KMS-11 (cell line): ENCODE results near the gene GIMAP7.

ENCODE experiments used
- H2AFZ ChIP-seq: fragments of 200-600 bp; sonication (generic); 2 replicates; pipeline ENCODE4 v1.6.1; 2016; ENCODE audit warnings: antibody characterized with exemption, mixed run types, low read depth
- H3K27ac ChIP-seq: fragments of 200-600 bp; sonication (generic); 2 replicates; pipeline ENCODE4 v1.6.1; 2016; ENCODE audit warnings: mild to moderate bottlenecking, mixed run types
- H3K27me3 ChIP-seq: fragments of 200-600 bp; sonication (generic); 2 replicates; pipeline ENCODE4 v1.6.1; 2017; ENCODE audit warnings: mild to moderate bottlenecking, low read depth, mixed run types, moderate library complexity; ENCODE audit not compliant: insufficient read depth
- H3K36me3 ChIP-seq: fragments of 200-600 bp; sonication (generic); 2 replicates; pipeline ENCODE4 v1.6.1; 2017; ENCODE audit warnings: mild to moderate bottlenecking, mixed run types; ENCODE audit not compliant: insufficient read depth
- H3K4me1 ChIP-seq: fragments of 200-600 bp; sonication (generic); 2 replicates; pipeline ENCODE4 v1.6.1; 2016; ENCODE audit warnings: mild to moderate bottlenecking, low read depth, mixed run types; ENCODE audit not compliant: poor library complexity, severe bottlenecking
- H3K4me2 ChIP-seq: fragments of 200-600 bp; sonication (generic); 2 replicates; pipeline ENCODE4 v1.7.0; 2016; ENCODE audit warnings: mild to moderate bottlenecking, mixed run types
- H3K4me3 ChIP-seq: fragments of 200-600 bp; sonication (generic); IDR thresholded peaks from 2 replicates; pipeline ENCODE4 v1.6.1; 2017; ENCODE audit warnings: low read depth, low read length, mixed read lengths; ENCODE audit not compliant: insufficient read depth
- H3K79me2 ChIP-seq: fragments of 200-600 bp; sonication (generic); 2 replicates; pipeline ENCODE4 v1.6.1; 2016; ENCODE audit warnings: low read depth, mixed run types; ENCODE audit not compliant: insufficient read depth
- H3K9ac ChIP-seq: fragments of 200-600 bp; sonication (generic); 2 replicates; pipeline ENCODE4 v1.6.1; 2016; ENCODE audit warnings: mild to moderate bottlenecking, mixed run types
- H4K20me1 ChIP-seq: fragments of 200-600 bp; sonication (generic); 2 replicates; pipeline ENCODE4 v1.6.1; 2016; ENCODE audit warnings: mild to moderate bottlenecking, mixed run types; ENCODE audit not compliant: insufficient read depth
- TF ChIP-seq, protein P1 (sequence below): fragments of 200-600 bp; sonication (generic); conservative IDR thresholded peaks from 2 replicates; pipeline ENCODE4 v1.6.1; 2017; ENCODE audit warnings: low read depth, mild to moderate bottlenecking, antibody characterized with exemption, low read length, moderate library complexity, mixed read lengths

The GIMAP7 gene

GRCh38 chr7:150564566-150564965 lies 49.9 kb downstream of the GIMAP7 start:
- TF ChIP-seq, protein P1, sequence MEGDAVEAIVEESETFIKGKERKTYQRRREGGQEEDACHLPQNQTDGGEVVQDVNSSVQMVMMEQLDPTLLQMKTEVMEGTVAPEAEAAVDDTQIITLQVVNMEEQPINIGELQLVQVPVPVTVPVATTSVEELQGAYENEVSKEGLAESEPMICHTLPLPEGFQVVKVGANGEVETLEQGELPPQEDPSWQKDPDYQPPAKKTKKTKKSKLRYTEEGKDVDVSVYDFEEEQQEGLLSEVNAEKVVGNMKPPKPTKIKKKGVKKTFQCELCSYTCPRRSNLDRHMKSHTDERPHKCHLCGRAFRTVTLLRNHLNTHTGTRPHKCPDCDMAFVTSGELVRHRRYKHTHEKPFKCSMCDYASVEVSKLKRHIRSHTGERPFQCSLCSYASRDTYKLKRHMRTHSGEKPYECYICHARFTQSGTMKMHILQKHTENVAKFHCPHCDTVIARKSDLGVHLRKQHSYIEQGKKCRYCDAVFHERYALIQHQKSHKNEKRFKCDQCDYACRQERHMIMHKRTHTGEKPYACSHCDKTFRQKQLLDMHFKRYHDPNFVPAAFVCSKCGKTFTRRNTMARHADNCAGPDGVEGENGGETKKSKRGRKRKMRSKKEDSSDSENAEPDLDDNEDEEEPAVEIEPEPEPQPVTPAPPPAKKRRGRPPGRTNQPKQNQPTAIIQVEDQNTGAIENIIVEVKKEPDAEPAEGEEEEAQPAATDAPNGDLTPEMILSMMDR, result no peak
- Histone ChIP-seq H3K4me1 (no peaks in the 10 kb centered on the region), H3K27ac (no peak overlapping the region), H3K4me3 (no peak overlapping the region), H4K20me1 (no peaks in the 10 kb centered on the region), H3K36me3 (no peaks in the 10 kb centered on the region), H3K9ac (no peak overlapping the region), H2AFZ (no peak overlapping the region), H3K27me3 (no peaks in the 10 kb centered on the region), H3K4me2 (no peak overlapping the region), H3K79me2 (no peaks in the 10 kb centered on the region)

- H3K79me2 ChIP-seq, result no peaks in the 10 kb centered on the region
- H3K9ac ChIP-seq, result no peak overlapping the region
- H3K27ac ChIP-seq, result no peak overlapping the region
- H2AFZ ChIP-seq, result no peak overlapping the region
- no peaks in the 10 kb centered on the region for H3K36me3 ChIP-seq
- H3K4me1 ChIP-seq, result no peaks in the 10 kb centered on the region
- TF ChIP-seq, protein P1, result no peak
- H3K4me2 ChIP-seq, result no peak overlapping the region
- H4K20me1 ChIP-seq, result no peaks in the 10 kb centered on the region
- no peak overlapping the region for H3K4me3 ChIP-seq
- H3K27me3 ChIP-seq, result no peaks in the 10 kb centered on the region
These were observed 50.6 kb downstream of the GIMAP7 start for GRCh38 chr7:150565239-150565638.

- TF ChIP-seq, protein P1, result no peak
- Histone ChIP-seq H3K79me2 (no peaks in the 10 kb centered on the region), H3K9ac (no peak overlapping the region), H2AFZ (no peak overlapping the region), H3K27ac (no peak overlapping the region), H3K27me3 (no peaks in the 10 kb centered on the region), H3K4me2 (no peak overlapping the region), H3K36me3 (no peaks in the 10 kb centered on the region), H3K4me1 (no peaks in the 10 kb centered on the region), H3K4me3 (no peak overlapping the region), H4K20me1 (no peaks in the 10 kb centered on the region)
These were observed 51.5 kb downstream of the GIMAP7 start for GRCh38 chr7:150566123-150566522.

GRCh38 chr7:150566572-150566971 lies 51.9 kb downstream of the GIMAP7 start:
- H2AFZ ChIP-seq, result no peak overlapping the region
- H3K4me1 ChIP-seq, result no peaks in the 10 kb centered on the region
- no peak overlapping the region for H3K4me2 ChIP-seq
- no peaks in the 10 kb centered on the region for H4K20me1 ChIP-seq
- H3K9ac ChIP-seq, result no peak overlapping the region
- no peaks in the 10 kb centered on the region for H3K36me3 ChIP-seq
- H3K27me3 ChIP-seq, result no peaks in the 10 kb centered on the region
- no peak overlapping the region for H3K4me3 ChIP-seq
- TF ChIP-seq, protein P1, result no peak
- H3K27ac ChIP-seq, result no peak overlapping the region
- H3K79me2 ChIP-seq, result no peaks in the 10 kb centered on the region
